Embryonic facial prominence (tissue), 1 donor: Measurements from ENCODE around the gene CCS.
"Not testable (repeated sequence)": the region's sequence is repeated elsewhere in the genome, so short reads cannot be mapped to it uniquely, and the experiment has no call there.

Experiments
- DNase-seq: peaks from one replicate; pipeline ENCODE4 v3.0.0-alpha.2; 2016; ENCODE audit errors: extremely low spot score

Gene CCS

DNA sequence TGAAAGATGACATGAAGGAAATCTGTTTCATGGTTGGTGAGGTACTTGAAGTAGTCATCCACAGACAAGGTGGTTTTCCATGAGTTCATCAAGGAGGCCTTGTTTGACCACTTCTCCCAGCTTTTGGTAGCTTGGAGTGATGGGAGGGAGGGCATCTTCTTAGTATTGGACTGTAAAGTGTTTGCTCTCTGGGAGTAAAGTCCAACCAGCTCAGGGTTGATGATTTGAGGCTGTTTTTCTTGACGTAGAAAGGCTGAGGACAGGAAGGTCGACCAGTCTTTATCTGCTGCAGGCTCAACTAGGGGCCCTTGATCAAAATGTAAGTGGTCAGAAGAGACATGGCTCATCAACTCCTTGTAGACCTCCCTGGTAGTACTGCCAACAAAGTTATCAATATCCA is 1.8 kb upstream of the CCS start:
- DNase-seq = no peak

DNA sequence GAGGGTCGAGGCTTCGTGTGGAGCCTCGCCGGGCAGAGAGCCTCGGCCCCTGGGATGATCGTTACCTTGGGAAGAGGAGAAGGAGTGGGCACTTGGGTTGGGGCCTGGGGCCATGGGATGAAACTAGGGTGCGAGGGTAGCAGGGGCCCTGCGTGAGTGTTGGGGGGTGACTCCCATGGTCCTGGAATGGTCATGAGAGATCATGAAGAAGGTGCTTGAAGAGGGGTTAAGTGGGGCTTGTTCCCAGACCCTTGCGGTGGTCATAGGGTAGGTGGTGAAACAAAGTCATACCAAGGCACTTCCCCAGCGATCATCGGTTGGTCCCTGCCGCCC is 284 bp downstream of the CCS start:
- no peak for DNase-seq

- no peak for DNase-seq
Observed at GRCh38 chr11:66593650-66594049, 665 bp downstream of the CCS start.

- DNase-seq = no peak
Observed at GRCh38 chr11:66595245-66595904, 2.4 kb downstream of the CCS start.

GRCh38 chr11:66598993-66599392 is 6.0 kb downstream of the CCS start:
- no peak for DNase-seq

DNA sequence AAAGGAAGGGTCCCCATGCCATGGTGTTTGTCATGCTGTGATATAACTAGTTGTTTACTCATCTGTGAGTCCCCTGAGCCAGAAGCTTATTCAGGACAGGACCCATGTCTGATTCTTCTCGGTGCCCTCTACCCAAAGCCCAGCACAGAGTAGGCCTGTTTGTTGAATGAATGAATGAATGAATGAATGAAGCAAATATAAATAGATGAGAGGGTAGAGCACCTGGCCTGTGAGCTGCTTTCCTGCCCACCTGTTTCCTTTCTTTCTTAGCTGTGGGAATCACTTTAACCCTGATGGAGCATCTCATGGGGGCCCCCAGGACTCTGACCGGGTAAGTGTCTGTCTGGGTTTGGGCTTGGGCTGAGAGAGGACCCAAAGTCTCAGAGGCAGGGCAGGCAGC is 7.2 kb downstream of the CCS start:
- no peak for DNase-seq

DNA sequence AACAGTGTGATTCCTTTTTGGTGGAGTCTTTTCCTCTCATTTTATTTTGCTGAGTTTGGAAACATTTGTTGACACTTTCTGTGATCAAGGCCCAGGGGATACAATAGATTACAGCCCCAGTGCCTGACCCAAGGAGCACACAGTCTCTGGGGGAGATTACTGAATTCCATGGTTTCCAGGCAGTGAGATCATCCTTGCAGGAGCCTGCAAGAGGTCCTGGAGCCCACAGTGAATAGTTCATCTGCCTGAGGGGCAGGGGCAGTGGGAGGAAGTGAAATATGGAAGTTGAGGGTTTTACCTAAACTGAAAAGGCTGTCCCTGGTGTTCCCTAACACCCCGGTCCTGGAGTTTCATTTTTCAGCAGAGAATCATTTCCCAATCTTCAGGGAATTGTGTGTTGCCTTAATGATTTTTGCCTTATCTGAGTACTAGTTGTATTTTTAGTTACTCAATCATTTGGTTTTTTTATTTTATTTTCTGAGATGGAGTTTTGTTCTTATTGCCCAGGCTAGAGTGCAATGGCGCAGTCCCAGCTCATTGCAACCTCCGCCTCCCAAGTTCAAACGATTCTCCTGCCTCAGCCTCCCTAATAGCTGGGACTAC is 7.7 kb downstream of the CCS start:
- DNase-seq = no peak

DNA sequence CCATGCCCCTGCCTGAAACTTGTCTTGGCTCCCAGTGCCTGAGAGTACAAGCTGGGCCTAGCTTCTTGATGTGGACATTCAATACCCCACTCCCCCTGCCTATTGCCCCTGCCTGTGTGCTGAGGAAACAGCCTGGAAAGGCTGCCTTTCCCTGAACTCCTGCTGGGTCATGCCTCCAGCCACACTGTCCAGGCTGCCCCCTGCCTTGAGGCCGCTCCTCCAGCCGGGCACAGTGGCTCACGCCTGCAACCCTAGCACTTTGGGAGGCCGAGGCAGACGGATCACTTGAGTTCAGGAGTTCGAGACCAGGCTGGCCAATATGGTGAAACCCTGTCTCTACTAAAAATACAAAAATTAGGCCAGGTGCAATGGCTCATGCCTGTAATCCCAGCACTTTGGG is 10.1 kb downstream of the CCS start:
- DNase-seq = no peak

GRCh38 chr11:66604155-66604554 is 11.2 kb downstream of the CCS start:
- no peak for DNase-seq

GRCh38 chr11:66606608-66607007 is 13.6 kb downstream of the CCS start:
- not testable (repeated sequence) for DNase-seq

DNA sequence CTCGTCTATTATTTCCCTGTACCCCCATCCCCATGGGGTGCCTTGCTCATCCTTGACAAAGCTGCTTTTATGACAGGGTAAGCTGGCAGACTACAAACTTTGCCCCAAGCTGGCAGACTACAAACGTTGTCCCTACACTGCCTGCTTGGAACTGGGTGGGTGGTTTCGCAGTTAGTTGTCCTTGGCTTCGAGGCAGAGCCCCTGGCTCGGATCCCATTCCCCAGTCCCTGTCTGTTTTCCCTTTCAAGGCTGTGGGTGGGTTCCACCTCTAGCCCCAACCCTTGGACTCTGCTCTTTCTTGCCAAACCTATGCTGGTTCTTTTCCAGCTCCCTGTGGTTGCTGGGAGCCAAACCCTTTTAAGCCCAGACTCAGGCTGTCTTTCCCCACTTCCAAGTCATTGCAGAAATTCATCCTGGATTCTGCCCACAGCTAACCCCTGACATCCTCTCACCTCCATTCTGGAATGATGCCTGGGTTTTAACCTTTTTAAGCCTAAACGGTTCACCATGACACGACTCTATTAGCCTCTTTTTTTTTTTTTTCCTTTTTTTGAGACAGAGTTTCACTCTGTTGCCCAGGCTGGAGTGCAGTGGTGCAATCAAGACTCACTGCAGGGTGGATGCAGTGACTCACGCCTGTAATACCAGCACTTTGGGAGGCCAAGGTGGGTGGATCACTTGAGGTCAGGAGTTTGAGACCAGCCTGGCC is 14.3 kb downstream of the CCS start:
- DNase-seq = no peak

- no peak for DNase-seq
Observed at GRCh38 chr11:66609721-66610617, 17.0 kb downstream of the CCS start.

DNA sequence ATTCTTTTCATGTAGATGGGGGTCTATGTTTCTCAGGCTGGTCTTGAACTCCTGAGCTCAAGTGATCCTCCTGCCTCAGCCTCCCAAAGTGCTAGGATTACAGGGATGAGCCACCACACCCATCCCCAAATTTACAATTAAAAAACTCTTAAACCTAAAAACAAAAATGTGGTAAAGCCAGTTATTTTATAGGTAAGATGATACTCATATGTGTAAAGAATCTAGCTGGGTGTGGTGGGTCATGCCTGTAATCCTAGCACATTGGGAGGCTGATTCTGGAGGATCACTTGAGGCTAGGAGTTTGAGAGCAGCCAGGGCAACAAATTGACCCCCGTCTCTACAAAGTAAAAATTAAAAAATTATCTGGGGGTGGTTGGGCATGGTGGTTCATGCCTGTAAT is 19.5 kb downstream of the CCS start:
- no peak for DNase-seq

- no peak for DNase-seq
Observed at GRCh38 chr11:66614073-66614472, 21.1 kb downstream of the CCS start.

DNA sequence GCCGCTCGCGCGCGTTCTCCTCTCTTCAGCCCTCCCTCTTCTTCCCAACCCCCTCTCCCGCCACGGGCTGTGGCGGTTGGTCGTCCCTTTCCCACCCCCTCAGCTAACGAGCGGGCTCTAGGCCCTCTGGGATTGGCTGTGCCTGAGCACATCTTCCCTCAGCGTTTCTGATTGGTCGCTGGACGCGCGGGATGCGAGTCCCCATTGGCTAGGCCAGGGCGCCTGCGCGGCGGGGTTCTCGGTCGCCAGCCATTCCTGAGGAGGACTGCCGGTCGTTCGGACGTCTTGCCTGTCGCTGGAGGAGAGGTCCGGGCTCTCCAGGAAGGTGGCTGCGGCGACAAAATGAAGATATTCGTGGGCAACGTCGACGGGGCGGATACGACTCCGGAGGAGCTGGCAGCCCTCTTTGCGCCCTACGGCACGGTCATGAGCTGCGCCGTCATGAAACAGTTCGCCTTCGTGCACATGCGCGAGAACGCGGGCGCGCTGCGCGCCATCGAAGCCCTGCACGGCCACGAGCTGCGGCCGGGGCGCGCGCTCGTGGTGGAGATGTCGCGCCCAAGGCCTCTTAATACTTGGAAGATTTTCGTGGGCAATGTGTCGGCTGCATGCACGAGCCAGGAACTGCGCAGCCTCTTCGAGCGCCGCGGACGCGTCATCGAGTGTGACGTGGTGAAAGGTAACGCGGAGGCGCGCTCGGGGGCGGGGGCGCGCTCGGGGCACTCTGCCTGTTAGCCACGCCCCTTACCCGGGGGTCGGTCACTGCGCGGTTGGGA is 23.6 kb downstream of the CCS start, which contains the start of gene RBM14:
Gene RBM14 (plus strand): TSS at position 252 of the 776 bp plus-strand sequence. CDS start 91 bp downstream, at position 343.
- DNase-seq = peak; percentile 95

DNA sequence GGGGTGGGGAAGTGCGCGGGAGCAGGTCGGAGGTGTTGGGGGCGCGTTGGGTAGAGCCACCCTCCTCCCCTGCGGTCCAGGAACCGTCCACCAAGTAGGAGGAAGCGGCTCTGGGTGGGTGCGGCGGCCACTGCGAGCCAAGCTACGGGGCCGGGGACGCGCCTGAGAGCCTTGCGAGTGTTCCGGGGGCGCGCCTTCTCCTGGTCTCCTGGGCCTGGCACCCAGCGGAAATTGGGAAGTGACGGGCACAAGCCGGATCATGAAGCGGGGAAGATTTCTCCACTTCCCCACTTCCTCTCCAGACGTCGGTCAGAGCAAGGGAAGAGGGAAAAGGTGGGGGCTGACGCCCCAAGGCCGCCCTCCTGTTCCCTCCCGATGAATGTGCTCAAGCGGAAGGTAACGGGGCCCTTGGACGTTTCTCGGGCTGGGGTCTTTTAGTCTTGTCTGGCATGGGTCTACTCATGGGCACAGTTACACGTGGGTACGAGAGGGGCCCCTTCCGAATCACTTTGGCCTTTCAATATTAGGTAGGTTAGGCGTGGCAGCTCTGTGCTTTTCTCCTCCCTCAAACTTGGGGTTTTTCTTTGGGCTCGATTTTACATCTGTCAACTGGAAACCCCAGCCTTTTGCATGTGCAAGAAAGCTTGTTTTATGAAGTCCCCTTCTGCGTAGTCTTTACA is 24.3 kb downstream of the CCS start:
- no peak for DNase-seq

DNA sequence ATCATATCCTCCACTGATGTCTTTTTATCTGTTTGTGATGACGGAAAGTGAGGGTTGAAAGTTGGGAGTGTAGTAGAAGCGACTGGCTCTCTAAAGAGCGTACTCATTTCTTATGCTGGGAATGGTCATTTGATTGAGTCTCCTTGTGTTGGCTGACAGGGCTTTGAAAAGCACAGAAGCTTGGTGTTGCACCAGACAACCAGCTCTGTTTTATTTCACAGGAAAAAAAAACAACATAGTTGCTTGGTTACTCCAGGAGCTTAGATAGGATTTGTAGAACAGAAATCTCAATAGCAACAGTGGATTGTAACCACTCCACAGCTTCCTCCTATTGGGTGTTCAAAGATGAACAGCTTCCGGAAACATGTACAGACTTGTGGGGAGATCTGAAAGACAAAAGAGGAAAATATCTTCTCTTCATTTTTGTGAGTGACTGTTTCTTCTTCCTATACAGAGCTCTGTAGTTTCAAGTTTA is 26.1 kb downstream of the CCS start:
- DNase-seq = no peak

DNA sequence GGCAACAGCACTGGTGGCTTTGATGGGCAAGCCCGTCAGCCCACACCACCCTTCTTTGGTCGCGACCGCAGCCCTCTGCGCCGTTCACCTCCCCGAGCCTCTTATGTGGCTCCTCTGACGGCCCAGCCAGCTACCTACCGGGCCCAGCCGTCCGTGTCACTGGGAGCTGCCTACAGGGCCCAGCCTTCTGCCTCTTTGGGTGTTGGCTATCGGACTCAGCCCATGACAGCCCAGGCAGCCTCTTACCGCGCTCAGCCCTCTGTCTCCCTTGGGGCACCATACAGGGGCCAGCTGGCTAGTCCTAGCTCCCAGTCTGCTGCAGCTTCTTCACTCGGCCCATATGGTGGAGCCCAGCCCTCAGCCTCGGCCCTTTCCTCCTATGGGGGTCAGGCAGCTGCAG is 31.5 kb downstream of the CCS start:
- no peak for DNase-seq

- no peak for DNase-seq
Observed at GRCh38 chr11:66625041-66625751, 32.2 kb downstream of the CCS start.

DNA sequence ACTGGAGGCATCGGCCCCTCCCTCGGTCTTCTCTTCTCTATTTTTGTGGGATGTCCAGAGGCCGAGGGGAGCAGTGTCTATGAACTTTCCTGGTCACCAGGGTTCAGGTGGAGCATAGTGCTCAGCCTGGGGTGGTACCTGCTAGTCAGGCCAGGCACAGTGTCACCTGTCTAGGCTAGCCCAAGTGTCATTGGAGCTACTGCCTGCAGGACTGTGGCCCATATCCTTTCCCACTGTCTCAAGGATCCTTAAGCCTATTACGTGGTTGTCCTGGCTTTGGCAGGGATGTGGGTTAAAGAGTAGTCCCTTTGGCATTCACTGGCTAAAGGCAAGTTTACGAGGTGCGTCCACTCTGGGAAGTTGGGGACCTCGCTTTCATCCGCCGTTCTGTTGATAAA is 32.8 kb downstream of the CCS start:
- no peak for DNase-seq
